GM12875 (cell line): ENCODE results near the gene CTNNA1.
"Not testable (repeated sequence)": the region's sequence is repeated elsewhere in the genome, so short reads cannot be mapped to it uniquely, and the experiment has no call there.

ENCODE experiments used
- H3K4me3 ChIP-seq: one replicate; pipeline ENCODE4 v1.5.1; 2011; ENCODE audit warnings: low read depth, low read length, control low read depth
- TF ChIP-seq, protein P1 (sequence below): IDR thresholded peaks from 2 replicates; pipeline ENCODE4 v1.5.1; 2011; ENCODE audit warnings: low read depth, mild to moderate bottlenecking, control low read depth, inconsistent platforms, low read length, moderate library complexity, borderline replicate concordance; ENCODE audit not compliant: insufficient read depth

The CTNNA1 gene

DNA sequence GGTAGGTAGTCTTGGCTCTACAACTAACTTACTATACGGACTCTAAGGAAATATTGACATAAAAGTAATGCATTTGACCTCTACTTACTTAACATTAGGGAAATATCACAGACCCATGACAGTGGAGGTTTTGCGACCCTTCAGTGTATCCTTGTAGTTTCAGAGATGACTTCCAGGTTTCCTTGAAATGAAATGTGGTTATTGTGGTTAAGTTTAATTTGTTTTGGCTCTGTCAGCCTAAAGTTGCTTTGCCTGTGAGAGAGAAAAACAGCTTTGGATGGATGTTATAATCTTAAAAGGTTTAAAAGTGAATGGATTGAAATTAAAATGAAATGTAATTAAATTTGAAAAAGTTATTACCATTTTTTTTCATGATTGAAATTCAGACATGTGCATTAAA, 79.0 kb downstream of the CTNNA1 start:
- TF ChIP-seq, protein P1, sequence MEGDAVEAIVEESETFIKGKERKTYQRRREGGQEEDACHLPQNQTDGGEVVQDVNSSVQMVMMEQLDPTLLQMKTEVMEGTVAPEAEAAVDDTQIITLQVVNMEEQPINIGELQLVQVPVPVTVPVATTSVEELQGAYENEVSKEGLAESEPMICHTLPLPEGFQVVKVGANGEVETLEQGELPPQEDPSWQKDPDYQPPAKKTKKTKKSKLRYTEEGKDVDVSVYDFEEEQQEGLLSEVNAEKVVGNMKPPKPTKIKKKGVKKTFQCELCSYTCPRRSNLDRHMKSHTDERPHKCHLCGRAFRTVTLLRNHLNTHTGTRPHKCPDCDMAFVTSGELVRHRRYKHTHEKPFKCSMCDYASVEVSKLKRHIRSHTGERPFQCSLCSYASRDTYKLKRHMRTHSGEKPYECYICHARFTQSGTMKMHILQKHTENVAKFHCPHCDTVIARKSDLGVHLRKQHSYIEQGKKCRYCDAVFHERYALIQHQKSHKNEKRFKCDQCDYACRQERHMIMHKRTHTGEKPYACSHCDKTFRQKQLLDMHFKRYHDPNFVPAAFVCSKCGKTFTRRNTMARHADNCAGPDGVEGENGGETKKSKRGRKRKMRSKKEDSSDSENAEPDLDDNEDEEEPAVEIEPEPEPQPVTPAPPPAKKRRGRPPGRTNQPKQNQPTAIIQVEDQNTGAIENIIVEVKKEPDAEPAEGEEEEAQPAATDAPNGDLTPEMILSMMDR: no peak
- no peak overlapping the region for H3K4me3 ChIP-seq

DNA sequence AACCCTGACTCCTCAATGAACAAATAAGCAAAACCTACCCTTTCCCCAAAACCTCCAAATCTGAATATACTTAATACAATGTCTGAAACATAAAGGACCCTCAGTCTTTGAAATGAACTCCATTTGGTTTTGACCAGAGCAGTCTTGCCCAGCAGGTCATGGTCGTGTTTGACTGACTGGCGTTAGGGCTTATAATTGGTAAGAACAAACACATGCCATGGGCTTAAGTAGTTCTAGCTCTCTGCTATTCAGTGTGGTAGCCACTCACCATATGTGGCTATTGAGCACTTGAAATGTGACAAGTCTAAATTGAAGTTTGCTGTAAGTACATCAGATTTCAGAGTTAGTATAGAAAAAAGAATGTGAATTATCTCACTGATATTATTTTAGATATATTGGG, 79.9 kb downstream of the CTNNA1 start:
- TF ChIP-seq, protein P1: no peak
- H3K4me3 ChIP-seq: no peak overlapping the region

DNA sequence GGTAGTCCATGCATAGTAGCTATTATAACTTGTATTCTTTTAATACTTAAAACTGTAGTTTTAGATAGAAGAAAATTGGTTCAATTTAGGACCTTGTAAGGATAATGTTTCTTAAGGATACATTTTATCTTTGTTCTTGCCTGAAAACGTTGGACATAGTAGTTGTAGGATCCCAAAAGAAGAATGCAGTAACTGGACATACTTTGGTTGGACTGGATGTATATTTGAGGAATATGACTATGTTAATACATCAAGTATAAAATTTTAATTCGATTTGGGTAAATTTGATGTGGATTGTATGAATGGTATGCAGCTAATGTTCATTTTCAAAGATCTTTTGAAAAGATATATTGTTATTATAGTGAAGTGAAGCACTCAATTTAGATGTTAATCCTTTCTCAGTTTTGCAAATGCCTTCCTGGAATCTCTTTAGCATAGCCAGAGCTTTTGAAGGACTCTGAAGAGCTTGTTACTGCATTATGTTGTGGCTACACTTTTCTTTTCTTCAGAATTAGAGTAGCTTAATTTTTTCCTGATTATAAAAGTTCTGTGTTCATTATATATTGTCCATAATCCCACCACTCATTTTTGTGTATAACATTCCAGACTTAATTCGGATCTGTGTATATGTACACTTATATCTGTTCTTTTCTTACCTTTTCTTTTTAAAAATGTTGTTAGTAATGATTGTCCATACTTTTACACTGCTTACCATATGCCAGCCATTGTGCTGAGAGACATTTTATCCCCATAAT, 80.7 kb downstream of the CTNNA1 start:
- TF ChIP-seq, protein P1: no peak
- H3K4me3 ChIP-seq: no peak overlapping the region

DNA sequence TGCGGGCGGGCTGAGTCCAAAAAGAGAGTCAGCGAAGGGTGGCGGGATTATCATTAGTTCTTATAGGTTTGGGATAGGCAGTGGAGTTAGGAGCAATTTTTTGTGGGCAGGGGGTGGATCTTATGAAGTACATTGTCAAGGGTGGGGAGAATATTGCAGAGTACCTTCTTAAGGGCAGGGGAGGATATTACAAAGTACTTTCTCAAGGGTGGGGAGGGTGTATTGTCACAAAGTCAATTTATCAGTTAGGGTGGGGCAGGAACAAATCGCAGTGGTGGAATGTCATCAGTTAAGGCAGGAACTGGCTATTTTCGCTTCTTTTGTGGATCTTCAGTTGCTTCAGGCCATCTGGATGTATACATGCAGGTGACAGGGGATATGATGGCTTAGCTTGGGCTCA, 81.6 kb downstream of the CTNNA1 start:
- H3K4me3 ChIP-seq: not testable (repeated sequence)

DNA sequence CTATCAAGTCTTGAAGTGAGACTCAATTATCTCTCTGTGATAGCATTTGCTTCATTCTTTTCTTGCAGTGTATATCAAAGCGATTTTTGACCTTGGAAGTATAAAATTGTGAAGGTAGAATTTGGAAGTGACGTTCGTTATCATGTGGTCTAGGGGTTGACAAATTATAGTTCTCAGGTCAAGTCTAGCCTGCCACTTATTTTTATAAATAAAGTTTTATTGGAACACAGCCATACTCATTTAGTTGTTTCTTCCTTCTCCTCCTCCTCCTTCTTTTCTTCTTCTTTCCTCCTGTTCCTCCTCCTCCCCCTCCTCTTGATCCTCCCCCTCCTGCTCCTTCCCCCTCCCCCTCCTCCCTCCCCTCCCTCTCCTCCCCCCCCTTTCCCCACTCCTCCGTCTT, 83.9 kb downstream of the CTNNA1 start:
- H3K4me3 ChIP-seq: no peak overlapping the region
- TF ChIP-seq, protein P1: no peak

DNA sequence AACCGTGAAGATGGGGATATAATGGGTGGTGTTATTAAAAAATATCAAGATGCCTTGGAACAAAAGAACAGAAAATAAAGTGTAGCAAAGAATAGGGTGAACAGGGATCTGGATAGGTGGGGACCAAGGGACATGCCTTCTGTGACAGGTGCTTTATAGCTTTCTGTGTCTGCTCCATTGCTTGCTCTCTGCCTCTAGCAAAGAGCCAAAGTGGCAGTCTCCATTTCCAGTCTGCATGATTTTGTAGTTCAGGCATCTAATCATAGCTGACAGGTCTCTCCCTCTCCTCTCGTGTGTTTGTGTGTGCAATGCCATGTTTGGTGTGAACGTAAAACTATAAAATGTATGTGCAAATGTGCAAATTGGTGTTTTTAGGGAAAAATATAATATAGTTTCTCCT, 86.9 kb downstream of the CTNNA1 start:
- TF ChIP-seq, protein P1: no peak
- no peak overlapping the region for H3K4me3 ChIP-seq

DNA sequence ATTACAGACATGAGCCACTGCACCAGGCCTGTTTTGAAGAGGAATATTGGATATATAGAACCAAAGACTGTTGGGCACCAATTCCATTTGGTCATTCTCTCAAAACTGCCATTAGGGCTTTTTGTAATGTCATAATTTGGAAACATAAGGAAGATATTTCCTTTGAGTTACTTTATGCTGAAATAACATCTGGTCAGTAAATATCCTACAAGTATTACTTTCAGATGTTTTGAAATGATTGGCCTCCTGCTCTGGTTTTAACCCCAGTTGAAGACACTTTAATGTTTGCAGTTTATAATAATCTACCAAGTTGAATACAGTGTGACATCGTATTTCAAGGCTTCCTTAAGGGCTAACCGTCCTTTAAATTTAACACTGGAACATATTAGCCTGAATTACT, 88.3 kb downstream of the CTNNA1 start:
- H3K4me3 ChIP-seq: no peak overlapping the region
- TF ChIP-seq, protein P1: no peak
